ENCODE measurements around the gene MAP4K2.

Gene MAP4K2

GRCh38 chr11:64842366-64842759 lies 39.3 kb upstream of the MAP4K2 start:
- DNase-seq (ENCODE audit: low read depth) = no peak
- H3K4me3 ChIP-seq (replicated peaks; ENCODE audit: low read depth, low read length) = no peak overlapping the region
- no peak for TF ChIP-seq CTCF (IDR thresholded peaks at IDR 0.05; ENCODE audit: low read length, missing control alignments)

GRCh38 chr11:64841592-64842365 lies 38.8 kb upstream of the MAP4K2 start:
- H3K4me3 ChIP-seq (replicated peaks; ENCODE audit: low read depth, low read length) = no peak overlapping the region
- DNase-seq (ENCODE audit: low read depth) = no peak

GRCh38 chr11:64839887-64840782 lies 37.1 kb upstream of the MAP4K2 start:
- no peak for TF ChIP-seq CTCF (IDR thresholded peaks at IDR 0.05; ENCODE audit: low read length, missing control alignments)
- no peak overlapping the region for H3K4me3 ChIP-seq (replicated peaks; ENCODE audit: low read depth, low read length)
- no peak for DNase-seq (ENCODE audit: low read depth)

More at GRCh38 chr11:64841592-64842365, 38.8 kb upstream of the MAP4K2 start:
- no peak for TF ChIP-seq CTCF (IDR thresholded peaks at IDR 0.05; ENCODE audit: low read length, missing control alignments)

GRCh38 chr11:64839335-64839734 lies 36.3 kb upstream of the MAP4K2 start:
- no peak for DNase-seq (ENCODE audit: low read depth)
- TF ChIP-seq CTCF (IDR thresholded peaks at IDR 0.05; ENCODE audit: low read length, missing control alignments) = no peak
- H3K4me3 ChIP-seq (replicated peaks; ENCODE audit: low read depth, low read length) = no peak overlapping the region

GRCh38 chr11:64838600-64839334 lies 35.8 kb upstream of the MAP4K2 start:
- DNase-seq (ENCODE audit: low read depth) = no peak
- no peak for TF ChIP-seq CTCF (IDR thresholded peaks at IDR 0.05; ENCODE audit: low read length, missing control alignments)
- H3K4me3 ChIP-seq (replicated peaks; ENCODE audit: low read depth, low read length) = no peak overlapping the region

GRCh38 chr11:64837887-64838351 lies 34.9 kb upstream of the MAP4K2 start:
- TF ChIP-seq CTCF (IDR thresholded peaks at IDR 0.05; ENCODE audit: low read length, missing control alignments) = no peak
- H3K4me3 ChIP-seq (replicated peaks; ENCODE audit: low read depth, low read length) = no peak overlapping the region
- no peak for DNase-seq (ENCODE audit: low read depth)
